ENCODE measurements around the gene SPHK1. TPM values are rescaled to one million over a fixed set of nuclear protein-coding genes. Genes with fewer than 3 reads are reported as not detected.

SPHK1 gene
- polyA plus RNA-seq, 1 of the 3 experiments (the other 2 are of a cell fraction), result 12.3 TPM

DNA sequence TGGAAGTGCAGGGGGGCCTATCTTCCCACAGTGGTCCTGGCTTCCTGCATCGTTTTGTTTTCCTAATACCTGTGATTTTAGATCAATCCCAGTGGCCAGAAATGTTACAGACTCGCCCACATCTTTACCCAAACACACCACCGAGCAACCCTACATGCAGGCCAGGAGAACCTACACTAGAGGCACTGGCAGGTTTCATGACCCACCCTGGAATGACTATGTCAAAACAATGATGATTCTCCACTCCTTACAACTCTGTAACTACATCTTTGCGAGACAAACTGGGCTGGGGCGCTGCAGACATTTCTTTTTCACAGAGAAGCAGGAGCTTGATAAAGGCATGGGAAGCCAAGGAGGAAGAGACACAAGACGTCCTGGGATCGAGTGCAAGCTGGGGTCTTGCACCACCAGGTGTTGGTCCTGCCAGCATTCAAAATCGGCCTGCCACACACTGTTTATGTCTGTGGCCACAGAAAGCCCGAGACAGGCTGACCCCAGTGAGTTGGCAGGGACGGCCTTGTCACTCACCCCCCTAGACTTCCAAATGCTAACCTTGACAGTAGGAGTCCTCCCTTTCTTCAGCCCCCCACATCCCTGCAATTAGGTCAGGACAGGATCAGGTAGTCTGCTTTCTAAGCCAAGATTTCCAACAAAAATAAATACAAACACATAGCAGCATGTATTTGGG, 36.1 kb downstream of the SPHK1 start:
- no peak overlapping the region for H3K4me3 ChIP-seq (ENCODE audit: low read depth in 2 of 2, low read length in 1 of 2)
- CTCF ChIA-PET, result interaction anchor here (5.7 kb wide), 1 partner anchor 12 kb away, joined by 39 read pairs; no protein-coding TSS in a partner anchor

DNA sequence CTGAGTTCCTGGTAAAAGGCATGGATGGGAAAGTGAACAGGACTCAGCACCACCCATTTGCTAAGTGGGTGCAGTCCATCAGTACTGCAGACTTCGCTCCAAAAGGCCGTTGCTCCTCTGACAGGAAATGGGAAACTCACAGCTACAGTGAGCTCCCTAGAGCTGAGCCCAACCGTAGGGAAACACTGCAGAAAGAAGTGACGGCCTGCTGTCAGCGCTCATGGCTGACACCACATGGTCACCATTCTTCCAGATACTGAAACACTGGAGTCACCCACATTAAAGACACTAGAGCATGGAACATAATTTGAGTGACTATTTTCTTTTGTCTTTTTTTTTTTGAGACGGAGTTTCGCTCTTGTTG, 36.6 kb downstream of the SPHK1 start:
- no peaks in the 10 kb centered on the region for H3K36me3 ChIP-seq (replicated peaks in 1 of 2; ENCODE audit: control insufficient read depth in 1 of 2, insufficient read depth in 2 of 2, low read length in 1 of 2)
- no peaks in the 10 kb centered on the region for H3K9me3 ChIP-seq
- peaks cover 60% of the 10 kb centered on the region for H4K20me1 ChIP-seq (ENCODE audit: insufficient read depth)
- peak; percentile 54; the same call in 1 of the 2 replicates for TF ChIP-seq MXI1 (IDR thresholded peaks at IDR 0.05; ENCODE audit: low read depth, low read length)
- TF ChIP-seq TEAD4 (IDR thresholded peaks at IDR 0.05; ENCODE audit: borderline replicate concordance, insufficient read depth), result no peak
- TF ChIP-seq YY1 (IDR thresholded peaks at IDR 0.05; ENCODE audit: low read depth), result no peak
- TF ChIP-seq RXRA (IDR thresholded peaks at IDR 0.05; ENCODE audit: borderline replicate concordance, low read depth), result no peak
- peaks cover 0 to 35% of the 10 kb centered on the region in 2 experiments; a peak in 1 of 4 replicates for H3K4me1 ChIP-seq (ENCODE audit: control insufficient read depth in 1 of 2, insufficient read depth in 2 of 2, low read depth in 1 of 2, low read length in 1 of 2)
- ChIA-PET CTCF (interaction anchor here (5.7 kb wide), 1 partner anchor 13 kb away, joined by 39 read pairs; no protein-coding TSS in a partner anchor), POLR2A (no interaction called here)
- H3K4me3 ChIP-seq (ENCODE audit: low read depth in 2 of 2, low read length in 1 of 2), result no peak overlapping the region
- H3K9me2 ChIP-seq, result no peaks in the 10 kb centered on the region
- no peaks in the 10 kb centered on the region for H3K27me3 ChIP-seq (ENCODE audit: insufficient read depth)
- H3K27ac ChIP-seq (ENCODE audit: low read depth in 2 of 2, low read length in 1 of 2), result no peak overlapping the region
- no peak overlapping the region for H3K4me2 ChIP-seq
- peaks cover 54% of the 10 kb centered on the region for H3K79me2 ChIP-seq (ENCODE audit: insufficient read depth)
- H3K9ac ChIP-seq, result no peak overlapping the region
- WGBS (ENCODE audit: low lambda C conversion rate), result 88% methylated on average over 7 of the region's 7 CpGs
- no peaks in the 10 kb centered on the region for H3F3A ChIP-seq (replicated peaks; ENCODE audit: insufficient read depth)
- no peak for DNase-seq
- no peak overlapping the region for H2AFZ ChIP-seq (ENCODE audit: low read depth)

More for the DNA sequence above, 36.1 kb downstream of the SPHK1 start:
- Histone ChIP-seq H3K27ac (ENCODE audit: low read depth in 2 of 2, low read length in 1 of 2) (no peak overlapping the region; a peak in 1 of 4 replicates), H3K9me2 (no peaks in the 10 kb centered on the region), H3K79me2 (ENCODE audit: insufficient read depth) (peaks cover 50% of the 10 kb centered on the region), H3K27me3 (ENCODE audit: insufficient read depth) (no peaks in the 10 kb centered on the region), H3K4me2 (no peak overlapping the region), H3K9ac (no peak overlapping the region), H3K4me1 (ENCODE audit: control insufficient read depth in 1 of 2, insufficient read depth in 2 of 2, low read depth in 1 of 2, low read length in 1 of 2) (peaks cover 0 to 36% of the 10 kb centered on the region in 2 experiments; a peak in 1 of 4 replicates), H4K20me1 (ENCODE audit: insufficient read depth) (peaks cover 64% of the 10 kb centered on the region), H3K36me3 (replicated peaks in 1 of 2; ENCODE audit: control insufficient read depth in 1 of 2, insufficient read depth in 2 of 2, low read length in 1 of 2) (no peaks in the 10 kb centered on the region), H3F3A (replicated peaks; ENCODE audit: insufficient read depth) (no peaks in the 10 kb centered on the region), H2AFZ (ENCODE audit: low read depth) (no peak overlapping the region), H3K9me3 (no peaks in the 10 kb centered on the region)
- DNase-seq, result no peak
- 92% methylated on average over 9 of the region's 10 CpGs for WGBS (ENCODE audit: low lambda C conversion rate)
- TF ChIP-seq RFX5 (IDR thresholded peaks at IDR 0.05; ENCODE audit: low read length), result no peak
- no peak for TF ChIP-seq SMC3 (IDR thresholded peaks at IDR 0.05; ENCODE audit: low read depth, low read length)
- TF ChIP-seq TEAD4 (IDR thresholded peaks at IDR 0.05; ENCODE audit: borderline replicate concordance, insufficient read depth), result no peak
- no peak for TF ChIP-seq GATA2 (CRISPR knock-in tag; IDR thresholded peaks at IDR 0.05)
- TF ChIP-seq, protein P1, sequence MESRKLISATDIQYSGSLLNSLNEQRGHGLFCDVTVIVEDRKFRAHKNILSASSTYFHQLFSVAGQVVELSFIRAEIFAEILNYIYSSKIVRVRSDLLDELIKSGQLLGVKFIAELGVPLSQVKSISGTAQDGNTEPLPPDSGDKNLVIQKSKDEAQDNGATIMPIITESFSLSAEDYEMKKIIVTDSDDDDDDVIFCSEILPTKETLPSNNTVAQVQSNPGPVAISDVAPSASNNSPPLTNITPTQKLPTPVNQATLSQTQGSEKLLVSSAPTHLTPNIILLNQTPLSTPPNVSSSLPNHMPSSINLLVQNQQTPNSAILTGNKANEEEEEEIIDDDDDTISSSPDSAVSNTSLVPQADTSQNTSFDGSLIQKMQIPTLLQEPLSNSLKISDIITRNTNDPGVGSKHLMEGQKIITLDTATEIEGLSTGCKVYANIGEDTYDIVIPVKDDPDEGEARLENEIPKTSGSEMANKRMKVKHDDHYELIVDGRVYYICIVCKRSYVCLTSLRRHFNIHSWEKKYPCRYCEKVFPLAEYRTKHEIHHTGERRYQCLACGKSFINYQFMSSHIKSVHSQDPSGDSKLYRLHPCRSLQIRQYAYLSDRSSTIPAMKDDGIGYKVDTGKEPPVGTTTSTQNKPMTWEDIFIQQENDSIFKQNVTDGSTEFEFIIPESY (IDR thresholded peaks at IDR 0.05; ENCODE audit: borderline replicate concordance, low read depth), result no peak
- TF ChIP-seq FOSL2 (IDR thresholded peaks at IDR 0.05; ENCODE audit: borderline replicate concordance, low read depth), result no peak
- TF ChIP-seq YY1 (IDR thresholded peaks at IDR 0.05; ENCODE audit: low read depth), result no peak
- no peak for TF ChIP-seq RCOR1 (IDR thresholded peaks at IDR 0.05; ENCODE audit: low read length)
- POLR2A ChIA-PET, result no interaction called here
